ENCODE results near the gene MAML3. TPM values are rescaled to one million over a fixed set of nuclear protein-coding genes. Genes with fewer than 3 reads are reported as not detected.

MAML3 gene
- total and polyA plus RNA-seq, 8 donors: 1.7 to 20.3 (median 8.4) TPM

GRCh38 chr4:140048419-140048995, 105.5 kb downstream of the MAML3 start:
- Histone ChIP-seq H3K27ac (peak overlapping the region in 4 of 5 donors; percentile 42 to 76 (median 69)), H3K4me1 (peaks cover 18 to 50% (median 29%) of the 10 kb centered on the region in 4 donors), H3K36me3 (no peaks in the 10 kb centered on the region), H3K4me3 (peak overlapping the region; percentile 33 to 38 (median 34)), H3K9me3 (no peaks in the 10 kb centered on the region), H3K27me3 (no peaks in the 10 kb centered on the region)
- WGBS, 5 donors: 15 to 30% (median 21%) methylated on average over 4 of the region's 4 CpGs
- DNase-seq: no peak
- intact Hi-C loops (cut with DNase I; ENCODE audit: low total_unique reads): no loop called here
- TF ChIP-seq POLR2A (IDR thresholded peaks at IDR 0.05): no peak
- TF ChIP-seq CTCF (IDR thresholded peaks at IDR 0.05): no peak
- TF ChIP-seq POLR2AphosphoS5 (IDR thresholded peaks at IDR 0.05): no peak
- no peak for TF ChIP-seq EP300 (IDR thresholded peaks at IDR 0.05)

GRCh38 chr4:140047786-140048185, 106.2 kb downstream of the MAML3 start:
- intact Hi-C loops (cut with DNase I; ENCODE audit: low total_unique reads): no loop called here
- H3K4me3 ChIP-seq: no peak overlapping the region
- H3K9me3 ChIP-seq: no peaks in the 10 kb centered on the region
- DNase-seq: no peak
- WGBS, 5 donors: 68 to 78% (median 75%) methylated on average over 5 of the region's 5 CpGs
- TF ChIP-seq CTCF (IDR thresholded peaks at IDR 0.05) (no peak), POLR2AphosphoS5 (IDR thresholded peaks at IDR 0.05) (no peak), POLR2A (IDR thresholded peaks at IDR 0.05) (no peak), EP300 (IDR thresholded peaks at IDR 0.05) (no peak)
- H3K27me3 ChIP-seq: no peaks in the 10 kb centered on the region
- peaks cover 18 to 45% (median 29%) of the 10 kb centered on the region in 4 donors for H3K4me1 ChIP-seq
- H3K36me3 ChIP-seq: no peaks in the 10 kb centered on the region
- no peak overlapping the region for H3K27ac ChIP-seq

- peak; percentile 33 to 43 for DNase-seq
- H3K27me3 ChIP-seq: no peaks in the 10 kb centered on the region
- H3K9me3 ChIP-seq: no peaks in the 10 kb centered on the region
- peaks cover 18 to 45% (median 29%) of the 10 kb centered on the region in 4 donors for H3K4me1 ChIP-seq
- intact Hi-C loops (cut with DNase I; ENCODE audit: low total_unique reads): no loop called here
- H3K36me3 ChIP-seq: no peaks in the 10 kb centered on the region
- TF ChIP-seq EP300 (IDR thresholded peaks at IDR 0.05) (no peak), POLR2A (IDR thresholded peaks at IDR 0.05) (no peak), CTCF (IDR thresholded peaks at IDR 0.05) (no peak), POLR2AphosphoS5 (IDR thresholded peaks at IDR 0.05) (no peak)
- 73 to 84% (median 83%) methylated on average over 17 of the region's 17 CpGs for WGBS, 5 donors
- H3K27ac ChIP-seq: peak overlapping the region in 1 of 5 donors; percentile 15
- no peak overlapping the region for H3K4me3 ChIP-seq
Observed at GRCh38 chr4:140047017-140047640, 106.9 kb downstream of the MAML3 start.

GRCh38 chr4:140046543-140046942, 107.4 kb downstream of the MAML3 start:
- intact Hi-C loops (cut with DNase I; ENCODE audit: low total_unique reads): no loop called here
- H3K9me3 ChIP-seq: no peaks in the 10 kb centered on the region
- TF ChIP-seq POLR2A (IDR thresholded peaks at IDR 0.05): no peak
- TF ChIP-seq EP300 (IDR thresholded peaks at IDR 0.05): no peak
- no peak for TF ChIP-seq POLR2AphosphoS5 (IDR thresholded peaks at IDR 0.05)
- TF ChIP-seq CTCF (IDR thresholded peaks at IDR 0.05): no peak
- H3K4me1 ChIP-seq: peaks cover 18 to 45% (median 29%) of the 10 kb centered on the region in 4 donors
- no peak for DNase-seq
- no peak overlapping the region for H3K27ac ChIP-seq
- 77 to 81% (median 79%) methylated on average over 6 of the region's 6 CpGs for WGBS, 5 donors
- no peaks in the 10 kb centered on the region for H3K27me3 ChIP-seq
- H3K4me3 ChIP-seq: no peak overlapping the region
- H3K36me3 ChIP-seq: no peaks in the 10 kb centered on the region
